GM13977 (cell line): Measurements from ENCODE around the gene KIAA1191.

Source experiments
- DNase-seq: peaks from one replicate; pipeline ENCODE4 v3.0.0; 2012; ENCODE audit warnings: low spot score
- in situ Hi-C: fragments of 300-500 bp; cut with MboI; formaldehyde crosslinking; loops from one replicate; pipeline ENCODE4 v1.12.0; 2022; ENCODE audit warnings: low sequenced_read_pairs, low pct_unique_long_range_greater_than_20kb, mixed read lengths, inconsistent platforms; ENCODE audit not compliant: unreplicated experiment
- TF ChIP-seq, protein P1 (sequence below): IDR thresholded peaks from 2 replicates; pipeline ENCODE4 v1.5.1; 2012; ENCODE audit warnings: mild to moderate bottlenecking, control low read depth; ENCODE audit not compliant: insufficient read depth; ENCODE audit errors: extremely low read depth, missing control alignments

The KIAA1191 gene

DNA sequence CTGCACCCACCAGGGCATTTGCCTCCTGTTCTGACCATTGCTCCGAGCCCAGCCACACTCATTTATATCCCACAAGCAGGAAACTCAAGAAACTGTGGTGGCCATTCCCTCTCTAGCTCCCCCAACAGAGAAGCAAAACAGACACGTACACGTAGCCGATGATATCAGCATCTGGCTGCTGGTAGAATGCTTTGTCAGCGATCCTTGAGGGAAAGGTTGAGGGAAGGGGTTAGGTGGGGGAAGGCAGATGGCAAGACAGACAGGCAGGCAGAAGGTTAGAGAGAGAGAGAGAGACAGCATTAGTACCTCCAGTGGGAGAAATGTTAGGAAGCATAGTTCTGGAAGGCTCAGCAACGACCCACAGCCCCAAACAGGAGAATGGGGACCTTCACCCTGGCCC, 34.8 kb upstream of the KIAA1191 start:
- TF ChIP-seq, protein P1, sequence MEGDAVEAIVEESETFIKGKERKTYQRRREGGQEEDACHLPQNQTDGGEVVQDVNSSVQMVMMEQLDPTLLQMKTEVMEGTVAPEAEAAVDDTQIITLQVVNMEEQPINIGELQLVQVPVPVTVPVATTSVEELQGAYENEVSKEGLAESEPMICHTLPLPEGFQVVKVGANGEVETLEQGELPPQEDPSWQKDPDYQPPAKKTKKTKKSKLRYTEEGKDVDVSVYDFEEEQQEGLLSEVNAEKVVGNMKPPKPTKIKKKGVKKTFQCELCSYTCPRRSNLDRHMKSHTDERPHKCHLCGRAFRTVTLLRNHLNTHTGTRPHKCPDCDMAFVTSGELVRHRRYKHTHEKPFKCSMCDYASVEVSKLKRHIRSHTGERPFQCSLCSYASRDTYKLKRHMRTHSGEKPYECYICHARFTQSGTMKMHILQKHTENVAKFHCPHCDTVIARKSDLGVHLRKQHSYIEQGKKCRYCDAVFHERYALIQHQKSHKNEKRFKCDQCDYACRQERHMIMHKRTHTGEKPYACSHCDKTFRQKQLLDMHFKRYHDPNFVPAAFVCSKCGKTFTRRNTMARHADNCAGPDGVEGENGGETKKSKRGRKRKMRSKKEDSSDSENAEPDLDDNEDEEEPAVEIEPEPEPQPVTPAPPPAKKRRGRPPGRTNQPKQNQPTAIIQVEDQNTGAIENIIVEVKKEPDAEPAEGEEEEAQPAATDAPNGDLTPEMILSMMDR: no peak
- in situ Hi-C loops: no loop called here
- DNase-seq: no peak

DNA sequence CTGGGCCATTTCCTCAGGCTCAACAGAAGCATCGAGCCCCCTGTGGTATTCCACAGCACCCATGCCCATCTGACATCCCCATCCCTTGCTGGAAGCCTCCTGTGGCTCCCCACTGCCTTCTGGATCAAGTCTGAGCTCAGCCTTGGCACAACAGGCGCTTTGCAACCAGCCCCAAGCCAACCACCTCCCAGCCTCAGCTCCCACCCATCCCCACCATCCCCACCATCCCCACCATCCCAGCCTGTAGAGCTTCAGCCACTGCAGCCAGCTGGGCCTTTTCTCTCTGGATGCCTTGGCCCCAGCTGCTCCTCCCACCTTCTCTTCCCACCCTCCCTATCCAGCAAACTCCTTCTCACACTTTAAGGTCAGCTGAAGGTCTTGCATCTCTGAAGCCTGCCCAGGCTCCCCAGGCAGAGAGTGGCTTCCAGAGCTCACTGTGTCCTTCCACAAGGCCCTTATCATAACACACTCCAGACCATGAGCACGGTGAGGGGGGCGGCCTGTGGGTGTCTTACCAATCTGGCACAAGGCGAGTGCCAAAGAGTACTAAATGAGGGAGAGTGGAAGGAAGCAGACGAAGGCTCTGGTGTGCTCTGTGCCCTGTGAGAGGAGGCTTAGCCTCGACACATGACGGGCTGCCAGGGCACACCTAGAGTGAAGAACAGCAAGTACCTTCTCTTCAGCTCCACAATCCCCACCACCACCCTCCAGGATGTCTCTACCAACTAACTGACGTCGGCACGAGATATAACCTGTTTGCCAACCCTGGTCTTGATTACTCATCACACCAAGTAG, 33.5 kb upstream of the KIAA1191 start:
- no peak for DNase-seq
- TF ChIP-seq, protein P1: no peak
- in situ Hi-C loops: no loop called here

DNA sequence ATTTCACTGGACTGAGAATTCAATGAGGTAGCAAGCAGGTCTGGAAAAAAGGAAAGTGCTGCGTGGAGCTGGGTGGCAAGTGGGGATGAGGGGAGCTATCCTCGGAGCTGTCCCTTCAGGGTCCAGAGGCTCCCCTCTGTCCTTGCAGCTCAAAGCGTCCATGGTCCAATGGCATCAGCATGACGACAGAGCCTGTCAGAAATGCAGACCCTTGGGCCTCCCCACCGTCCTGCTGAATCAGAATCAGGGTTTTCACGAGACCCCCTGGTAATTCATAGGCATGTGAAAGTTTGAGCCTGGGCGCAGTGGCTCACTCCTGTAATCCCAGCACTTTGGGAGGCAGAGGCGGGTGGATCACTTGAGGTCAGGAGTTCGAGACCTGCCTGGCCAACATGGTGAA, 32.5 kb upstream of the KIAA1191 start:
- in situ Hi-C loops: no loop called here
- TF ChIP-seq, protein P1: no peak
- no peak for DNase-seq

DNA sequence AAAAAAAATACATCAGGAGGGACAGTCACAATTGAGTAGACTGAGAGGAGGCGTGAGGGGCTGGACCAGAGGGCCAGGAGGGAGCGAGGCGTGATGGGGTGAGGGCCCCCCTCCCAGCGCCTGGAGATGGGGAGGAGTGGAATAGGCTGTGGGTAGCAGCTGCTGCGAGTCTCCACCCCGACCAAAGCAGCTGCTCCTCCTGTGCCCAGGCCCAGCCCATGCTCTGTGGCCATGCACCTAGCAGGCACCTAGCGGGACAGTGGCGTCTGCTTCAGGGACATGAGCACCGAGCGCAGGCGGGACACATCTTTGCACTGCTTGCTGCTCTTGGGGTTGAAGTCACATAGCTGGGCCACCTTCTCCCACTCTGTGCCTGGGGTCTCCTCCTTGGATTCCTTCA, 31.0 kb upstream of the KIAA1191 start:
- TF ChIP-seq, protein P1: no peak
- DNase-seq: no peak
- in situ Hi-C loops: no loop called here

DNA sequence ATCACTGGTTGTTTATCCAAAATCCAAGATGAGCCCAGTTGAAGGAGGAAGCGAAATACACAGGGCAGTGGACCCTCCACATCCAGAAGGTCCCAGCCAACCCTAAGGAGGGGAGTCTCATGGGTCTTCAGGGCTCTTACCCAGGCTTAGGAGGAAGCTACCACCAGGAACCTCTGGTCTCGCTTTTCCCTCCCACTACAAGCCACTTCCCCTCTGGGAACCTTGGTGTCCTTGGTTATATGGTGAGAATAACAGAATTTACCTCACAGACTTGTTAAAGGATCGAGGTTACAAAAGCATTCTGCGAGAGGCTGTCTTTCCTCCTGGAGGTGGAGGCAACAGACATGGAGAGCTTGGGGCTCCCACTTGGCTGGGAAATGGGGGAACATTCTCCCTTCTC, 30.4 kb upstream of the KIAA1191 start:
- in situ Hi-C loops: no loop called here
- no peak for DNase-seq
- TF ChIP-seq, protein P1: no peak

DNA sequence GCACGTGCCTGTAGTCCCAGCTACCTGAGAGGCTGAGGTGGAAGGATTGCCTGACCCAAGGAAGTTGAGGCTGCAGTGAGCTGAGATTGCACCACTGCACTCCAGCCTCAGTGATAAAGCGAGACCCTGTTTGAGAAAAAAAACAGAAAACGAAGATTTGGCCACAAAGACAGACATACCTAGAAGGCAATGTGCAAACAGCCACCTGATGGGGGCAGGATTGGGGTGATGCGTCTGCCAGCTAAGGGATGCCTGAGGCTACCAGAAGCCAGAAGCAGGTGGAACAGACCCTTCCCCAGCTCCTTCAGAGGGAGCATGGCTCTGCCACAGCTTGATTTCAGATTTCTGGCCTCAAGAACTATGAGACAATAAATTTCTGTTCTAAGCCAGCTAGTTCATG, 29.9 kb upstream of the KIAA1191 start:
- no peak for DNase-seq
- TF ChIP-seq, protein P1: no peak
- in situ Hi-C loops: no loop called here
